CD14-positive monocyte (primary cell): ENCODE measurements around the gene WFIKKN2. TPM values are rescaled to one million over a fixed set of nuclear protein-coding genes. Genes with fewer than 3 reads are reported as not detected.
A peak's percentile ranks its signal among the peaks of the same experiment; 100 is the strongest.

Experiments
- DNase-seq, 3 donors: peaks; one replicate each; pipeline ENCODE4 v3.0.0-alpha.2; 2011 to 2022
- H2AFZ ChIP-seq: 2 replicates; pipeline ENCODE4 v1.6.0; 2012; ENCODE audit warnings: mild to moderate bottlenecking, low read depth, low read length, inconsistent platforms; ENCODE audit not compliant: insufficient read depth, poor library complexity, severe bottlenecking
- H3K27ac ChIP-seq, 2 donors: 1 replicate in 1 of 2; 2 replicates in 1 of 2; pipeline ENCODE4 v1.5.1; 2012 to 2013; ENCODE audit warnings: low read length in 2 of 2, control low read depth in 1 of 2, inconsistent platforms in 1 of 2, low read depth in 1 of 2, mild to moderate bottlenecking in 1 of 2
- H3K27me3 ChIP-seq, 2 donors: one replicate each; pipeline versions ENCODE4 v1.6.0 to v1.6.1; 2011 to 2013; ENCODE audit warnings: low read length in 2 of 2; ENCODE audit not compliant: control insufficient read depth in 2 of 2, insufficient read depth in 2 of 2
- H3K36me3 ChIP-seq, 2 donors: replicated peaks in 1 of 2; 1 replicate in 1 of 2; 2 replicates in 1 of 2; pipeline versions ENCODE4 v1.5.1 to v1.6.1; 2012 to 2013; ENCODE audit warnings: low read length in 2 of 2, control low read depth in 1 of 2, inconsistent platforms in 1 of 2, mild to moderate bottlenecking in 1 of 2; ENCODE audit not compliant: insufficient read depth in 2 of 2, control insufficient read depth in 1 of 2
- H3K4me1 ChIP-seq, 2 donors: 1 replicate in 1 of 2; 2 replicates in 1 of 2; pipeline versions ENCODE4 v1.5.1 to v1.6.1; 2012 to 2013; ENCODE audit warnings: low read length in 2 of 2, control low read depth in 1 of 2, inconsistent platforms in 1 of 2, mild to moderate bottlenecking in 1 of 2, moderate library complexity in 1 of 2; ENCODE audit not compliant: insufficient read depth in 2 of 2, control insufficient read depth in 1 of 2
- H3K4me2 ChIP-seq: replicated peaks from 2 replicates; pipeline ENCODE3; 2012; ENCODE audit warnings: low read length, moderate library complexity, mild to moderate bottlenecking; ENCODE audit not compliant: poor library complexity, severe bottlenecking; ENCODE audit errors: extremely low read depth
- H3K4me3 ChIP-seq, 3 experiments: fragments of 200-600 bp in 1 of 3; sonication (generic) in 1 of 3; replicated peaks in 1 of 3; 1 replicate in 2 of 3; 2 replicates in 1 of 3; pipeline ENCODE4 v1.5.1; 2011 to 2013; ENCODE audit warnings: low read length in 3 of 3, mild to moderate bottlenecking in 3 of 3, control low read depth in 2 of 3, low read depth in 2 of 3, inconsistent platforms in 1 of 3, moderate library complexity in 1 of 3
- H3K79me2 ChIP-seq: 2 replicates; pipeline ENCODE4 v1.6.0; 2012; ENCODE audit warnings: mild to moderate bottlenecking, control low read depth, inconsistent platforms, low read length, moderate library complexity; ENCODE audit not compliant: insufficient read depth
- H3K9ac ChIP-seq: 2 replicates; pipeline ENCODE4 v1.6.0; 2017; ENCODE audit warnings: low read length, mild to moderate bottlenecking; ENCODE audit not compliant: insufficient read depth, poor library complexity, severe bottlenecking
- H3K9me3 ChIP-seq, 2 donors: replicated peaks in 1 of 2; 1 replicate in 1 of 2; 2 replicates in 1 of 2; pipeline versions ENCODE4 v1.5.1 to v1.6.1; 2012 to 2013; ENCODE audit warnings: low read length in 2 of 2, control low read depth in 1 of 2; ENCODE audit not compliant: control insufficient read depth in 1 of 2, insufficient read depth in 1 of 2
- H4K20me1 ChIP-seq: 2 replicates; pipeline ENCODE4 v1.6.0; 2012; ENCODE audit warnings: mild to moderate bottlenecking, low read length, control low read depth, moderate library complexity; ENCODE audit not compliant: insufficient read depth
- H3K27ac Mint-ChIP-seq, 7 donors: one replicate each; pipeline ENCODE4 v1.8.0; 2020; ENCODE audit warnings: mild to moderate bottlenecking in 7 of 7, mixed read lengths in 7 of 7, moderate library complexity in 6 of 7, inconsistent platforms in 2 of 7
- H3K27me3 Mint-ChIP-seq, 3 donors: one replicate each; pipeline ENCODE4 v1.8.0; 2021 to 2022; ENCODE audit warnings: low read depth in 3 of 3, mild to moderate bottlenecking in 3 of 3, mixed read lengths in 3 of 3, moderate library complexity in 3 of 3, inconsistent platforms in 1 of 3
- H3K36me3 Mint-ChIP-seq, 2 donors: one replicate each; pipeline ENCODE4 v1.8.0; 2020; ENCODE audit warnings: mixed read lengths in 2 of 2, inconsistent platforms in 1 of 2, mild to moderate bottlenecking in 1 of 2
- H3K4me1 Mint-ChIP-seq: one replicate; pipeline ENCODE4 v1.8.0; 2020; ENCODE audit warnings: mild to moderate bottlenecking, mixed read lengths
- H3K4me3 Mint-ChIP-seq, 2 donors: one replicate each; pipeline ENCODE4 v1.8.0; 2020; ENCODE audit warnings: mild to moderate bottlenecking in 2 of 2, mixed read lengths in 2 of 2, moderate library complexity in 1 of 2
- H3K9me3 Mint-ChIP-seq, 7 donors: one replicate each; pipeline ENCODE4 v1.8.0; 2020 to 2022; ENCODE audit warnings: mixed read lengths in 7 of 7, mild to moderate bottlenecking in 6 of 7, moderate library complexity in 6 of 7, inconsistent platforms in 2 of 7
- WGBS: methylation state at CpG from one replicate; pipeline ENCODE4 v1.1.5; 2013; ENCODE audit warnings: missing lambda C conversion rate; ENCODE audit not compliant: insufficient coverage; 5-methylcytosine and 5-hydroxymethylcytosine counted together
- intact Hi-C, 2 donors: fragments of 100-400 bp; cut with micrococcal nuclease; formaldehyde crosslinking; loops; one replicate each; pipeline versions ENCODE4 v1.15.0 to v1.15.1; 2023
- polyA plus RNA-seq, 3 donors: library from polyadenylated mRNA; depleted of rRNA in 1 of 3; unstranded in 2 of 3; stranded (reverse) in 1 of 3; fragments of 300-500 nt in 2 of 3; fragments of >200 nt in 1 of 3; fragmentation: Illumina TruSeq in 2 of 3; gene quantifications; 1 replicate in 2 of 3; 2 replicates in 1 of 3; pipeline ENCODE4 v1.2.3, GENCODE V29; 2012 to 2021
- TF ChIP-seq, protein P1 (sequence below): fragments of 200-600 bp; IDR thresholded peaks from one replicate; pipeline ENCODE4 v1.8.0; 2022; ENCODE audit warnings: antibody characterized with exemption, mild to moderate bottlenecking

The WFIKKN2 gene
- polyA plus RNA-seq, 3 donors = 0.03 TPM; not detected in 2

DNA sequence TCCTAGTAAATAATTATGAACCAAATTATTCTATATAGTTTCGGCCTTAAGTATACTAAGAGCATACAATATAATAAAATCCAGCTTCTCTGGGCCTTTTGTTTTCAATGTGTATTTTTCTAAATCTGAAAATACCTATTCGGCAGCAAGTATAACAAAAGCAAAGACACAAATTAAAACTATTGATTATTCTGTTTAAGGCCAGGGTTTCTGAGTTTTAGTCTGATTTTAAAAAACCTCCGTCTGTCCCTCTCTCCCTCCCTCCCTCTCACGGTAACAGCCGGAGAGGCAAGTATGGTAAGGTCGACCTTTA, 29.3 kb downstream of the WFIKKN2 start:
- Histone ChIP-seq H3K36me3 (peaks cover 9 to 25% of the 10 kb centered on the region in 2 donors), H3K9ac (peak overlapping the region; percentile 92), H3K9me3 (no peaks in the 10 kb centered on the region), H4K20me1 (peaks cover 43% of the 10 kb centered on the region), H3K4me1 (peaks cover 17 to 46% of the 10 kb centered on the region in 2 donors), H3K4me3 (peak overlapping the region; percentile 70 to 97 (median 89)), H3K27ac (peak overlapping the region; percentile 64 to 75), H3K79me2 (peaks cover 40% of the 10 kb centered on the region), H3K27me3 (no peaks in the 10 kb centered on the region), H2AFZ (no peak overlapping the region), H3K4me2 (peak overlapping the region; percentile 95)
- Mint-ChIP-seq H3K4me3 (peak overlapping the region; percentile 95 to 99), H3K27me3 (peaks cover 0 to 2% (median 2%) of the 10 kb centered on the region in 3 donors), H3K27ac (peak overlapping the region; percentile 22 to 98 (median 94)), H3K9me3 (no peaks in the 10 kb centered on the region), H3K4me1 (peaks cover 35% of the 10 kb centered on the region), H3K36me3 (peaks cover 25 to 28% of the 10 kb centered on the region in 2 donors)
- intact Hi-C loops = loop anchor here (2.0 to 10.0 kb wide), 4 partner anchors 46 to 290 kb away; partner anchors contain the start of genes ANKRD40 (in 1 of the 2) and NME1 (in 1 of the 2)
- WGBS = 0% methylated on average over 1 of the region's 6 CpGs
- TF ChIP-seq, protein P1, sequence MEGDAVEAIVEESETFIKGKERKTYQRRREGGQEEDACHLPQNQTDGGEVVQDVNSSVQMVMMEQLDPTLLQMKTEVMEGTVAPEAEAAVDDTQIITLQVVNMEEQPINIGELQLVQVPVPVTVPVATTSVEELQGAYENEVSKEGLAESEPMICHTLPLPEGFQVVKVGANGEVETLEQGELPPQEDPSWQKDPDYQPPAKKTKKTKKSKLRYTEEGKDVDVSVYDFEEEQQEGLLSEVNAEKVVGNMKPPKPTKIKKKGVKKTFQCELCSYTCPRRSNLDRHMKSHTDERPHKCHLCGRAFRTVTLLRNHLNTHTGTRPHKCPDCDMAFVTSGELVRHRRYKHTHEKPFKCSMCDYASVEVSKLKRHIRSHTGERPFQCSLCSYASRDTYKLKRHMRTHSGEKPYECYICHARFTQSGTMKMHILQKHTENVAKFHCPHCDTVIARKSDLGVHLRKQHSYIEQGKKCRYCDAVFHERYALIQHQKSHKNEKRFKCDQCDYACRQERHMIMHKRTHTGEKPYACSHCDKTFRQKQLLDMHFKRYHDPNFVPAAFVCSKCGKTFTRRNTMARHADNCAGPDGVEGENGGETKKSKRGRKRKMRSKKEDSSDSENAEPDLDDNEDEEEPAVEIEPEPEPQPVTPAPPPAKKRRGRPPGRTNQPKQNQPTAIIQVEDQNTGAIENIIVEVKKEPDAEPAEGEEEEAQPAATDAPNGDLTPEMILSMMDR = no peak
- DNase-seq = no peak

DNA sequence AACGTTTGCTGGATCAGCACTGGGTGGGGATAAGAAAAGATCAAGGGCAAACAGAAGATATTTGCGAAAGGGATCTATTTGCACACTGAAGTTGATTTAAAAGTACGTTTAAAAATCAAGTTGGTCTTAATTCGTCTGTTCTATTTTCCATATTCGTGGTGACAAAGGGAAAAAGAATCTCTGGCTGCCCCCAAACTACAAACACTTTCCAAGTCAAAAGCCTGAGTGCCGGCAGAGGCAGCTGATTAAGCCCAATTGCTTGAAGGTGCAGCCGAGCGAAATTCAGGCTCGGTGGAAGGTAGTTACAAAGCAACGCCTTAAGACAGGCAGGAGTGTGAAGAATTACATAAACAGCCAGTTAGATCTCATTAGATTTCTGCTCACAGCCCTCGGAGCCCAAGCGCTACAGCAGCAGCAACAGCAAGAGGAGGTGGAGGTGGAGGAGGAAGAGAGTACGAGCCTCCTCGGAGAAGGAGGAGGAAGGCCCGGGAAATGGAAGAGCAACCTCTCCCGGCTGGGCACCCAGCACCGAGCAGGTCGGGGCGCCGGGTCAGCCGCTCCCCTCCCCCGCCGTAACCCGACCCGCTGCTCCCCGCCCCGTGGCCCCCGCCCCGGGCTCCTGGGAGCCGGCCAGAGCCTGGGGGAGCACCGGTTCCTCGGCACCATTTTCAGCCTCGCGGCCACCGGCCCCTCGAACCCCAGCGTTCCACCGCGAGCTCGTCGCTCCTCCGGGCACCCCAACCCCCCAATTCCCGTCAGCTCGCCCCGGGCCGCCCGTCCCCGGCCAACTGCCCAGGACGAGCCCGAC, 29.9 kb downstream of the WFIKKN2 start:
- Histone ChIP-seq H4K20me1 (peaks cover 43% of the 10 kb centered on the region), H3K4me3 (peak overlapping the region; percentile 70 to 97 (median 89)), H3K79me2 (peaks cover 40% of the 10 kb centered on the region), H3K4me1 (peaks cover 17 to 46% of the 10 kb centered on the region in 2 donors), H3K9ac (peak overlapping the region; percentile 92), H3K27ac (peak overlapping the region; percentile 64 to 75), H3K4me2 (peak overlapping the region; percentile 95), H2AFZ (peak overlapping the region; percentile 11), H3K36me3 (peaks cover 9 to 25% of the 10 kb centered on the region in 2 donors), H3K27me3 (no peaks in the 10 kb centered on the region), H3K9me3 (no peaks in the 10 kb centered on the region)
- Mint-ChIP-seq H3K27ac (peak overlapping the region; percentile 42 to 98 (median 94)), H3K4me1 (peaks cover 35% of the 10 kb centered on the region), H3K9me3 (no peaks in the 10 kb centered on the region), H3K36me3 (peaks cover 25 to 28% of the 10 kb centered on the region in 2 donors), H3K27me3 (peaks cover 0 to 2% (median 2%) of the 10 kb centered on the region in 3 donors), H3K4me3 (peak overlapping the region; percentile 95 to 99)
- DNase-seq = peak; percentile 25 to 40 (median 29)
- whole genome bisulfite sequencing = 1% methylated on average over 42 of the region's 50 CpGs
- intact Hi-C loops = loop anchor here (2.0 to 10.0 kb wide), 4 partner anchors 46 to 290 kb away; partner anchors contain the start of genes ANKRD40 (in 1 of the 2) and NME1 (in 1 of the 2)
- TF ChIP-seq, protein P1 = no peak
